Stimulated activated effector memory CD8-positive, alpha-beta T cell treated with anti-CD3 and anti-CD28 coated beads, Interleukin-12 subunit alpha, Interleukin-12 subunit beta, amount 100 ng/mL, for 72 hours (primary cell): ENCODE results near the gene LETMD1.

Experiments used
- ATAC-seq: fragments of 150-1000 bp; cut with Tn5 transposase; 2 replicates; pipeline ENCODE4 v1.10.0; 2021
- DNase-seq, 2 donors: peaks; one replicate each; pipeline ENCODE4 v3.0.0; 2021 to 2022; ENCODE audit warnings: low spot score in 2 of 2
- H3K27ac Mint-ChIP-seq: one replicate; pipeline ENCODE4 v1.8.0; 2022; ENCODE audit warnings: mild to moderate bottlenecking, mixed read lengths
- H3K36me3 Mint-ChIP-seq: one replicate; pipeline ENCODE4 v1.8.0; 2022; ENCODE audit warnings: mild to moderate bottlenecking, mixed read lengths
- H3K4me1 Mint-ChIP-seq: one replicate; pipeline ENCODE4 v1.8.0; 2022; ENCODE audit warnings: mixed read lengths
- H3K4me3 Mint-ChIP-seq: one replicate; pipeline ENCODE4 v1.8.0; 2022; ENCODE audit warnings: mild to moderate bottlenecking, mixed read lengths
- H3K9me3 Mint-ChIP-seq: one replicate; pipeline ENCODE4 v1.8.0; 2022; ENCODE audit warnings: mixed read lengths

The LETMD1 gene

DNA sequence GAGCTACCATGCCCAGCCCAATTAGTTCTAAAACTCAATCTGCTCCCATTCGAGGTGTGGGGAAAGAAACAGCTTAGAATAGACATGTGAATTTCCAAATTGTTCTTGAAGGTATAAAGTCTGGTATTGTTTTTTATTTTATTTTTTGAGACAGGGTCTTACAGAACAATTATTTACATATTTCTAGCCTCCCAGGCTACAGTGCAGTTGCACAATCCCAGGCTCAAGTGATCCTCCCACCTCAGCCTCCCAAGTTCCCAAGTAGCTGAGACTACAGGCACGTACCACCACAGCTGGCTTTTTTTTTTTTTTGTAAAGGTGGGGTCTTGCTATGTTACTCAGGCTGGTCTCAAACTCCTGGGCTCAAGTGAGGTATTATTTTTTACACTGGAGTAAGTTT is 28.2 kb upstream of the LETMD1 start:
- peaks cover 40% of the 10 kb centered on the region for H3K4me1 Mint-ChIP-seq

DNA sequence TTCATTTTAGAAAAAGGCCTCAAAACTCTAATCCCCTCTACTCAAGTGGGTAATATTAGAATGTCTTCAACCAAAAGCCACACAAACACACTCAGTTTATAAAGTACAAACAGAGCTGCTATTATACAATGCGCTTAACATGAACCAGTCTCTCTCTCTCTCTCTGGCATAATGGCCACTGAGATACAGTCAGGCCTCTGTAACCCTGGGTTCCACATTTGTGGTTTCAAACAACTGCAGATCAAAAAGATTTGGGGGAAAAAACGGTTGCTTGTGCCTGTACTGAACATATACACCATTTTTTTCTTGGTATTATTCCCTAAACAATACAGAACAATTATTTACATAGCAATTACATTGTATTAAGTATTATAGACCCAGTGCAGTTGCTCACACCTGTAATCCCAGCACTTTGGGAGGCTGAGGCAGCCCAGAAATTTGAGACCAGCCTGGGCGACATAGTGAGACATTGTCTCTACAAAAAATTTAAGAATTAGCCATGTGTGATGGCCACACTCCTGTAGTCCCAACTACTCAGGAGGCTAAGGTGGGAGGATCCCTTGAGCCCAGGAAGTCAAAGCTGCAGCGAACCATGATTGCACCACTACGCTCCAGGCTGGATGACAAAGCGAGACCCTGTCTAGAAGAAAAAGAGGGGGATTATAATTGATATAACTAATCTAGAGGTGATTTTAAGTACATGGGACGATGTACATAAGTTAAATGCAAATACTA is 27.5 kb upstream of the LETMD1 start:
- ATAC-seq, result no peak

More for the DNA sequence above, 28.2 kb upstream of the LETMD1 start:
- Mint-ChIP-seq H3K4me3 (no peak overlapping the region), H3K36me3 (peaks cover 4% of the 10 kb centered on the region), H3K27ac (no peak overlapping the region), H3K9me3 (no peaks in the 10 kb centered on the region)
- no peak for ATAC-seq
- no peak for DNase-seq

DNA sequence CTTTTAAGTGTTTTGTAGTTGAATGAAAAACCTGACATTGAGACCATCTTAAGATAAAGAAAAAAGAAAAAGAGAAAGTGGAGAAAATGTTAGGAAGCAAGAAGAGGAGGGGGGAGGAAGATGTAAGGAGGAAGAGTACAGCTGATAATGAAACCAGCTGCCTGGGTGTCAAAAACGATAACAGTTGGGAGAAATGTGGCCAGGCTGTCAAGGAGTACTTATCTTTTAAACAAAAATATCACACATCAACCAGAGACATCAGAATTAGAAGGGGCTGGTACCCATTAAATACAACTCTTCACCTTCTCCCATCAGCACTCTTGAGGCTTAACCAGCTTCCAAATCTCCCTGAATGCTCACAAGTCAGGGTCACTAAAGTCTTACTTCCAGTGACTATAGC is 26.4 kb upstream of the LETMD1 start:
- H3K4me1 Mint-ChIP-seq, result peaks cover 54% of the 10 kb centered on the region

More for the DNA sequence above, 27.5 kb upstream of the LETMD1 start:
- Mint-ChIP-seq H3K4me1 (peaks cover 47% of the 10 kb centered on the region), H3K27ac (no peak overlapping the region), H3K9me3 (no peaks in the 10 kb centered on the region), H3K36me3 (peaks cover 11% of the 10 kb centered on the region), H3K4me3 (peak overlapping the region; percentile 24)
- DNase-seq, result no peak

DNA sequence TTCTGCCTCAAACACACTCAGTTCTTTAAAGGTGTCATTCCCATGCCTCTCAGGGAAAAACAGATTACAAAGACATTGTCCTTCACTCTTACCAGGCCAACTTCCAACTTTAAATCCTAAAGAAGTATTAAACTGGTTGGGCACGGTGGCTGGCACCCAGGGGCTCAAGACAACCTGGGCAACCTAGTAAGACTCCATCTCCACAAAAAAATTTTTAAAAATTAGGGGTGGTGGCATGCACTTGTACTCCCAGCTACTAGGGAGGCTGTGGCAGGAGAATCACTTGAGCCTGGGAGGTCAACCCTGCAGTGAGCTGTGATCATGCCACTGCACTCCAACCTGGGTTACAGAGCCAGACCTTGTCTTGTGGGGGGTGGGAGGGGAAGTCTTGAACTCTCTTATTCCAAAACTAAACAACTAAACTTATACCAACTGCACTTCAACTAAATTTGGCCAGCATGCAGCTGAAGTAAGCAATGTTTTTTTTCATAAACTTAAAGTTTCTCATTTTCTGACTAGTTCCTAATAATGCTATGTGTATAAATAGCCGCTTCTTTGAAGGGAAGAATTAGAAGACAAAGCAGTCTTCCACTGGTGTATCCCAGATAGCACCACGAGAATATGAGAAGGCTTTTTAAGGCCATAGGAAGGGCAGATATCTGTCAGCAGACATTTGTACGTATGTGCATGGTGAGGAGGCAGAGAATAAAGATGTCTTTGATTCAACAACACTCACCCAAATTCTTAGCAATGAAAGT is 24.3 kb upstream of the LETMD1 start:
- peaks cover 54% of the 10 kb centered on the region for H3K4me1 Mint-ChIP-seq
- H3K4me3 Mint-ChIP-seq, result peak overlapping the region; percentile 94
- ATAC-seq (no peak), DNase-seq (no peak)
- H3K9me3 Mint-ChIP-seq, result no peaks in the 10 kb centered on the region
- H3K36me3 Mint-ChIP-seq, result peaks cover 24% of the 10 kb centered on the region
- peak overlapping the region; percentile 98 for H3K27ac Mint-ChIP-seq

More for the DNA sequence above, 26.4 kb upstream of the LETMD1 start:
- Mint-ChIP-seq H3K36me3 (peaks cover 19% of the 10 kb centered on the region), H3K9me3 (no peaks in the 10 kb centered on the region), H3K4me3 (peak overlapping the region; percentile 24), H3K27ac (peak overlapping the region; percentile 74)
- ATAC-seq (no peak), DNase-seq (no peak)

DNA sequence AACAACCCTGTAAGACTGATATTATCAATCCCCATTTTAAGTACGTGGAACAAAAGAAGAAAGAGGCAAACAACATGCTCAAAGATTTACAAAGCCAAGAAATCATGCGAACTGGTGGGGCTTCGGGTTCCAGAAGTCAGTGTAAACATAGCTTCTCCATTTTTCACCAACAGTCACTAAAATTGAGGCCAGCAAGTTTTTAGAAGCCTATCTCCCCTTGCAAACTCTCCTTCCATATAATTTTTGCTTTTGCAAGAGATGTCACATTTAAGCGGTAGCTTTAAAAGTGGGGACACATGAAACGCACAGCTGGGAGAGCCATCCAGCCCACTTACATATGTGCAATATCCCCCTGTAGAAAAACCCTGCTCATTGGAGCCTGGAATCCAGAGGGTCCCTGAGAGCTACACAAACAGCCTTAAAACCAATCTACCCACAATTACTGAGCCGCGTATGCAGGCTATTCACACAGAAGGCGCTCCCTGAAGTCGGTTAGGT is 22.7 kb upstream of the LETMD1 start:
- H3K9me3 Mint-ChIP-seq, result no peaks in the 10 kb centered on the region
- H3K27ac Mint-ChIP-seq, result peak overlapping the region; percentile 98
- peaks cover 24% of the 10 kb centered on the region for H3K36me3 Mint-ChIP-seq
- DNase-seq (no peak), ATAC-seq (no peak)
- H3K4me1 Mint-ChIP-seq, result peaks cover 54% of the 10 kb centered on the region
- peak overlapping the region; percentile 94 for H3K4me3 Mint-ChIP-seq

DNA sequence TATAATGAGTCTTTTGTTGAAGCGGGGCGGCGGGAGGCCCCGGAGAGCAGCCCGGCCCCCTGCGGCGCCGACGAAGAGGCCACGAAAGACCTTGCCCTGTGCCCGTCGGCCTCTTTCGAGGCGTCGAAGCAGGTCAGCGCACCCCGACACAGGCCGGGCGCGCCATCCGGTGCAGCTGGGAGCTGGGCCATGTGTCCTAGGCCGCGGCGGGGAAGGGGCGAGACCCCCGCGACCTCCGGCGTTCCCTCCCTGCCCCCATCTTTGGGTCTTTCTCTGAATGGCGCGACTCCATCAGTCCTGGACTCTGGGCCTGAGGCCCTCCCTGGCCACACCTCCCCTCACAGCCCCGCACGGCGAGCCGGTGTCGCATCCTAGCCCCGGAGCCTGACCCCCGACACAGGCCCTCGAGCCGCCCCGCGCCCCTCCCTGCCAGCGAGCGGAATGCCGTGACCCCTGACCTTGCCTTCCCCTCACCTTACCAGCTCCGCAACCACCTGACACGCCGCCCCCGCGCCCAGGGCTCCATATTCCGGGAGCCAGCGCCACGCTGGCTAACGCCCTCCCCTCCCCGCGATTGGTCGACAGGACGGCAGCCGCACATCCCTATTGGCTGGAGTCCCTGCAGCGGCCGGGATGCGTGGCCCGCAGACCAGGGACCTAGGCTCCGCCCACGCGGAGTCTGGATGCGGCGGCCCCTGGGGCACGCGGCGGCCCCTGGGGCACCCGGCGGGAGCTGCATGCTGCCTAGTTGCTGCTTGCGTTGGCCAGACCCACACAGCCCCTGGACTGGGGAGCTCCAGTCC is 22.1 kb upstream of the LETMD1 start, which contains the start of gene SLC11A2:
SLC11A2 (minus strand) TSS at position 549 of the 803 bp plus-strand sequence. CDS start 15,656 bp downstream, outside the sequence.
- Mint-ChIP-seq H3K9me3 (no peaks in the 10 kb centered on the region), H3K4me3 (peak within 1 kb of the TSS; percentile 94), H3K36me3 (peaks cover 24% of the 10 kb centered on the region), H3K27ac (peak within 1 kb of the TSS; percentile 98), H3K4me1 (peaks cover 48% of the 10 kb centered on the region)
- DNase-seq (peak; percentile 85 to 96), ATAC-seq (peak; percentile 92)

DNA sequence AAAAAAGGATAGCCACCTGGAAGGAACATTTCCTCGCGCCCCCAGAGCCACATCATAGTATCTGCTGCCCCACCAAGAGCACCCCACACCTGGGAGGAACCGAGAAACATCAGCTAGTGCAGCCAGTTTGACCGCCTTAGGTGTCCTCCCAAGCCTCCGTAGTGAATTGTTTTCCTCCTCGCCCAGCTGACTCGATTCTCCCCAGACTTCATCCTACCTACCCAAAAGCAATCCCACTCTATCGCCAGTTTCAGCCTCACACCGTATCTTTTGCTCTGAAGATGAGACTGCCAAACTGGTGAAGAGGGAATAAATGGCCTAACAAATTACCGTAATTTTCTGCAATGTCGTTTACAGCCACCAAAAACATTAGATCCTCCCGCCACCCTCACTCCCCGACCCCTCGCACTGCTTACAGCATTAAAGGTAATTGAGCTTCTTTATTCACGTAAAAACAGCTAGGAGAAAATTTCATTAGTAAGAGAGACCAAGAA is 20.7 kb upstream of the LETMD1 start:
- ATAC-seq (no peak), DNase-seq (no peak)
- peaks cover 38% of the 10 kb centered on the region for H3K4me1 Mint-ChIP-seq
- peaks cover 24% of the 10 kb centered on the region for H3K36me3 Mint-ChIP-seq
- H3K4me3 Mint-ChIP-seq, result peak overlapping the region; percentile 94
- H3K9me3 Mint-ChIP-seq, result no peaks in the 10 kb centered on the region
- H3K27ac Mint-ChIP-seq, result no peak overlapping the region

DNA sequence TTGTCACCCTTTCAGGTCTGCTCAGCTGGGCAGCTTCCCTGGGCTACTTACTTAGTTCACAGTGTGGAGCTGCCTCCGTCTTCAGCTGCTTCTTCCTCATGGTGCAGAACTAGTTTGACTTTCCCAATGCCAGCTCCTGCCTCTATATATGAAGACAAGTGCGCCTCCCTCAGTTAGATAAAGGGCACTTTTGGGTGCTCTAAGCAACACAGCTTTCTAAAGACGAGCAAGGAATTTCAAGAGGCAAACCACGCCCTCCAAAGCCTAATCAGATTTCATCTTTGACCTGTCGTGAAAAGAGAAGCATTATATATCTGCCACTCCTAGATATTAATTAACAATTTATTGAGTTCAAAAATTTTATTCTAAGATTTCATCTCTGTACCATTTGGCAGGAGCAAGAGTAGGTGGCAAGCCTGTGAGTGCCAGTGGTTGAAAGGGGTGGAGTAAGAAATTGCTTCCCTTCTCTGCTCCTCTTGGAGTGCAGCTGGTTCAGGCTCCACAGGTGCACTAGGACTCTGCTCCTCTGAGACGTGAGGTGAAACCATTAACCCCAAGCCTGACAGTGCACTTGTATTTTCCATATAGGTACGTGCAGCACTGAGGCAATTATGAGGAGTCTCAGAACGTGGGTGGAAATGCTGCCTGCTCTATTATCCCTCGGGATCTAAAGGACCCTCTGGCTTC is 19.9 kb upstream of the LETMD1 start:
- DNase-seq (no peak), ATAC-seq (no peak)
- peaks cover 24% of the 10 kb centered on the region for H3K36me3 Mint-ChIP-seq
- H3K4me3 Mint-ChIP-seq, result no peak overlapping the region
- H3K4me1 Mint-ChIP-seq, result peaks cover 37% of the 10 kb centered on the region
- H3K27ac Mint-ChIP-seq, result no peak overlapping the region
- H3K9me3 Mint-ChIP-seq, result no peaks in the 10 kb centered on the region

DNA sequence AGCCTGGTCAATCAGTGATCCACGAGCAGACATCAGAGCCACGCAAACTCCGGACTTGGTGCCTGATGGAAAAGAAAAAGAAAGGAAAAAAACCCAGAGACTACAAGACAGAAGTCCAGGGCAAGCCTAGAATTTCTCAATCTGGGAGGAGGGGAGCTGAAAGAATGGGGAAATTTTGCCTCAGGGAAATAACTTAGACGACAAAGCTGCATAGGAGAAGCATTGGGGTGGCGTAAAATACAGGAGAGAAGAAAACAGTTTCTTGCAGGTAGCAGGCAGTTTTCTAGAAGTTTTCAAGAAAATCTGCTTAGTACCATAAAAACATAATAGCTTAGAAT is 19.3 kb upstream of the LETMD1 start:
- no peak for DNase-seq
- Mint-ChIP-seq H3K36me3 (peaks cover 24% of the 10 kb centered on the region), H3K9me3 (no peaks in the 10 kb centered on the region), H3K27ac (no peak overlapping the region), H3K4me3 (no peak overlapping the region), H3K4me1 (peaks cover 32% of the 10 kb centered on the region)
- ATAC-seq, result no peak

DNA sequence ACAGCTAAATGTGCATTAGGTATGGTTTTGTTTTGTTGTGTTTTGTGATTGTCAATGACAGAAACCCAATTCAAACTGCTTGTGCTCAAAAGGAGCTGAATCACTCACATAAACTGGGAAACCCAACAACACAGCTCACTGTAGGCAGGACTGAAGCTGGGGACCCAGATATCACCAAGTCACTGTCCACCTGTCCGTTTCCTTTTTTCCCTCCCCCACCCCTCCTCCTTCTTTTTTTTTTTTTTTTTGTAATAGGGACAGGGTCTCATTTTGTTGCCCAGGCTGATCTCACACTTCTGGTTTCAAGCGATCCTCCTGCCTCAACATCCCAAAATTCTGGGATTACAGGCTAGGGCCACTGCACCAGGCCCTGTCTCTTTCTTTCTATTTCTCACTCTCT is 15.1 kb upstream of the LETMD1 start:
- no peaks in the 10 kb centered on the region for H3K9me3 Mint-ChIP-seq

DNA sequence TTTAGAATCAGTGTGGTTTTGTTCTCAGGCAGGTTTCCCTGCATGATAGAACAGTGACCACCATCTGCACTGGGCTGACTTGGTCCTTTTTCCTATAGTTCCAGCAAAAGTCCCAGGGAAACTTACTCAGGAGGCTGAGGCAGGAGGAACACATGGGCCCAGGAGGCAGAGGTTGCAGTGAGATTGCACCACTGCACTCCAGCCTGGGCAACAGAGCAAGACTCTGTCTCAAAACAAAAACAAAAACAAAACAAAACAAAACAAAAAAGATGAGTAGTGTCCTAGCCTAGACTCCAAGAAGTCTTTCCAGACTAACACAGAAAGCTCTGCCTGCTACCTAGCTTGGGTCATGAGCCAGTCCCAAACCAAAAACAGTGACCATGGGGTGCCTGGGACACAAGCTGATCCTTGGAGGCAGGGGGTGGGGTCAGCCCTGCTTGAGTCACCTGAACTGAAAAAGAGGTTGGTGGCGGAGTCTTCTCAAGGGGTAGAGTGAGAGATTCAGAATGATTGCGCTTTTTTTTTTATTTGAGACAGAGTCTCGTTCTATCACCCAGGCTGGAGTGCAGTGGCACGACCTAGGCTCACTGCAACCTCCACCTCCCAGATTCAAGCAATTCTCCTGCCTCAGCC is 14.6 kb upstream of the LETMD1 start:
- no peak for DNase-seq
- Mint-ChIP-seq H3K27ac (no peak overlapping the region), H3K4me1 (no peaks in the 10 kb centered on the region), H3K36me3 (no peaks in the 10 kb centered on the region), H3K9me3 (no peaks in the 10 kb centered on the region), H3K4me3 (no peak overlapping the region)
- ATAC-seq, result no peak

More for the DNA sequence above, 15.1 kb upstream of the LETMD1 start:
- no peak overlapping the region for H3K4me3 Mint-ChIP-seq
- no peaks in the 10 kb centered on the region for H3K36me3 Mint-ChIP-seq
- no peak overlapping the region for H3K27ac Mint-ChIP-seq
- ATAC-seq, result no peak
- no peak for DNase-seq
- no peaks in the 10 kb centered on the region for H3K4me1 Mint-ChIP-seq

DNA sequence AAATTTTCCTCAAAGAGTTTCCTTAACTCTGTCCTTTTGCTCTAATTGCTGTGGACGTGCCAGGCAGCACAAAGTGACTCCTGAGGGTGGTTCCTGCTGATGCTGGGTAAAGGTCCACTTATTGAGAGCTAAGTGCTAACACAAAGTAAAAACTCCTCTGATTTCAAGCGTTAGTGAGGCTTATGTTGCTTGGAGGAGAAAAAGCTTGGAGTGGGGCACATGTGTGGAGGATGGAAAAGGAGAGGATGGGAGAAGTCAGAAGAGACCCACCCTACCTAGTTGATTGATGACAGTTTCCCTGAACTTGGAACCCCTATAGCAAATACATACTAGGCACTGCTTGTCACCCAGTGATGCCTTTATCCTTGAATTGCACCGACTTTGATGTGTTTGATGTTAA is 11.8 kb upstream of the LETMD1 start:
- no peaks in the 10 kb centered on the region for H3K9me3 Mint-ChIP-seq

DNA sequence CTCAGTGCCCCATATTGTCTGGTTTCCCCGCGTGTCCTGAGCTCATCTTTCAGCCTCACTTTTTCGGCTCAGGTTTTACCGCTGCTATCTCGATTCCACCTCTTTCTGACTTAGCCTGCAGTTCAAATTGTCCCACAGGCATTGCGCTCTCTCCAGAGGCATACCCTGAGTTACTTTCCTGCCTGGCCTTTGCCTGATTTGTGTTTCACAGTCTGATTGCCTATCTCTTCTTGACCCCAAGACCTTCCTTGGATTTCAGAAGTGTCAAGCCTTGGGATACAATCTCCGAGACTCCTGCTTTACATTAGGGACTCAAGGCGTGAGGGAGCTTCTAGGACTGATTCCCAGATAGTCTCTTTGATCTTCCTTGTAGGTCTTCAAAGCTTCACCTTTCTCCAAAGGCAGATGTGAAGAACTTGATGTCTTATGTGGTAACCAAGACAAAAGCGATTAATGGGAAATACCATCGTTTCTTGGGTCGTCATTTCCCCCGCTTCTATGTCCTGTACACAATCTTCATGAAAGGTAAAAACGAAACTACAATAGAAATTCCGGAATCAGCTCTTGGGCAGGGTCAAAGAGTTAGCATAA is 629 bp downstream of the LETMD1 start:
- H3K9me3 Mint-ChIP-seq, result no peaks in the 10 kb centered on the region
- no peak for DNase-seq
- H3K36me3 Mint-ChIP-seq, result peaks cover 57% of the 10 kb centered on the region
- peak overlapping the region; percentile 91 for H3K27ac Mint-ChIP-seq
- peak overlapping the region; percentile 90 for H3K4me3 Mint-ChIP-seq
- no peak for ATAC-seq
- H3K4me1 Mint-ChIP-seq, result peaks cover 24% of the 10 kb centered on the region

More for the DNA sequence above, 11.8 kb upstream of the LETMD1 start:
- Mint-ChIP-seq H3K36me3 (no peaks in the 10 kb centered on the region), H3K4me3 (no peak overlapping the region), H3K4me1 (no peaks in the 10 kb centered on the region), H3K27ac (no peak overlapping the region)
- no peak for DNase-seq
- no peak for ATAC-seq

DNA sequence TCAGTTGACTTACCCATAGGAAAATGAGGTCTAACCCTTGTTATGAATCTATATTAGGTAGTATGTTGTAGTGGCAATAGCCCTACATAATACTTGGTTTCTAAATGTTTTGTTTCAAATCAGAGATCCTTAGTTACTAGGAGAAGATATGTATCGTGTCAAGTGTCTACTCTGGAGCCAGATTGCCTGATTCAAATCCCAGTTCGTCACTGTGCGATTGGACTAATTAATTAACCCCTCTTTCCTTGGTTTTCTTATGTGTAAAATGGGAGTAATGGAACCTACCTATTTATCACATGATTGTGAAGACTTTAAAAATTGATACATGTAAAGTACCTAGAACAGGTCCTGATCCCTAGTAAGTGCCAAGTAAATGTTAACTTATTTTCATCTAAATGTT is 1.4 kb downstream of the LETMD1 start:
- Mint-ChIP-seq H3K36me3 (peaks cover 65% of the 10 kb centered on the region), H3K4me3 (peak overlapping the region; percentile 90), H3K4me1 (peaks cover 24% of the 10 kb centered on the region), H3K27ac (peak overlapping the region; percentile 91), H3K9me3 (no peaks in the 10 kb centered on the region)
- no peak for ATAC-seq
- no peak for DNase-seq
